Heart left ventricle (tissue), 13 donors: Measurements from ENCODE around the gene BLM.

Source experiments
- CTCF ChIP-seq, 12 donors: fragments of 200-600 bp; sonication (generic) in 4 of 12; IDR thresholded peaks; one replicate each; pipeline versions ENCODE4 v1.5.0 to v1.8.0; 2018 to 2022; ENCODE audit warnings: antibody characterized with exemption in 12 of 12, mild to moderate bottlenecking in 5 of 12
- POLR2A ChIP-seq, 2 donors: fragments of 450-650 bp; IDR thresholded peaks; one replicate each; pipeline ENCODE4 v1.6.1; 2017; ENCODE audit warnings: antibody characterized with exemption in 2 of 2, mild to moderate bottlenecking in 2 of 2, moderate library complexity in 2 of 2
- donor health status: ischemic (EF 13 %, LVEDD 7.1; RV severe dilation, severe dysfunction).
- donor health status: DM: no; HTN: yes; CAD: no.
- donor health status: DM: no; HTN: no; CAD: no.
- donor health status: ischemic (EF 25% LVEDD 6.9; RV normal size, moderate dysfunction).
- donor health status: ischemic (EF 25% LVEDD 5.7; RV mildly dilated, moderate dysfunction).
- donor health status: ischemic (EF 35%, LVEDD 5.7; RV mildly dilated, moderate dysfunction).
- donor health status: nonischemic (EF 11% LVEDD 7.7; RV severe dilation, severe dysfunction).
- donor health status: DM: yes; HTN: yes; CAD: no.
- donor health status: PGD.
- donor health status: ischemic (EF 29% LVEDD 5.4; RV normal size, mild dysfunction).
- donor health status: nonischemic (EF 23%, LVEDD 6.1; RV moderate dilation, normal function).

- TF ChIP-seq CTCF (IDR thresholded peaks at IDR 0.05) (no peak), POLR2A (IDR thresholded peaks at IDR 0.05) (no peak)
Measured at GRCh38 chr15:90709278-90709677, 7.9 kb upstream of the BLM start.
